Activated effector memory CD4-positive, alpha-beta T cell treated with Interleukin-2 at 50 U/mL for 16 hours (primary cell): ENCODE results near the gene TBXA2R.

Experiments
- DNase-seq: peaks from one replicate; pipeline ENCODE4 v3.0.0-alpha.2; 2020

Gene TBXA2R

GRCh38 chr19:3618811-3619630, 12.3 kb upstream of the TBXA2R start:
- no peak for DNase-seq

GRCh38 chr19:3618144-3618810, 11.6 kb upstream of the TBXA2R start:
- DNase-seq: peak; percentile 25

DNA sequence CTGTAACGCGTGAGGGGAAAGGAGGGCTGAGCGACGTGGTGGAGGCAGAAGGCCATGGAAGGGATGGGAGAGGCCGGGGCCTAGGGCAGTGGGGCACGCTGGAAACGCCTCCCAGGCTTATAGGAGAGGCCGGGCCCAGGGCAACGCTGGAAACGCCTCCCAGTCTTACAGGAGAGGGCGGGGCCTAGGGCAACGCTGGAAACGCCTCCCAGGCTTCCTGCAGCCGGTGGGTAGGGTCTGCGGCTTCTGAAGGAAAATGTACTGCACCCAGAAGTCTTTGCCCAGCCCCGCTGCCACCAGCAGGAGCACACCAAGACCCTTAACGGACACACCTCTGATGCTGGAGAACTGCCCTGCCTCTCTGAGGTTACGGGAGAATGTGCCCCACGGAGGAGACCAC, 10.8 kb upstream of the TBXA2R start:
- no peak for DNase-seq

DNA sequence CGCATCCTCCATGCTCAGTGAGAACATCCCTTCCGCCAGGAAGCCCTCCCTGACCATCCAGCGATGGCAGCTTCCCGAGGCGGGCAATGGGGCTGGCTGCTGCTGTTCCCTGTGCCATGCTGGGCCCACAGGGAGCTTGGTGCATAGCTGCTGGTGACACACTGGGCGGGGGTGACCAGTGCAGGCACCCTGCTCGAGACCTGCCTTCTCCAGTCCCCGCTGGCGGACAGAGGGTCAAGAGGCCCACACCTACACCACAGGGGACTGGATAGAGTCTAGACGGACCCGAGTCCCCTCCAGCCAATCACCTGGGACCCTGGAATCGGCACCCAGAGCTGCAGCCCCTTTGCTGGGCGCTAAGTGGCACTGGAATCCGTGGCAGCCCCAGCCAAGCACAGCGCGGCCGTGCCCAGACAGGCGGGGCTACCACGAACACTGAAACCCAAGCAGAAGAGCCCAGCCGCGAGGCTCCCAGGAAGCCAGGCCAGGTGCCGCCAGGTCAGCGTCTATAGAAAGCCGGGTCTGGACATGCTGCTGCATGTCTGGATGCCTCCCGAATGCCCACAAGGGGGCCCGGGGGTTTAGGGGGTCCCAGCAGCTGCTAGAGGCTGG, 9.0 kb upstream of the TBXA2R start:
- no peak for DNase-seq

- DNase-seq: no peak
Measured at GRCh38 chr19:3614858-3615505, 8.3 kb upstream of the TBXA2R start.

- DNase-seq: no peak
Measured at GRCh38 chr19:3613818-3614661, 7.4 kb upstream of the TBXA2R start.

DNA sequence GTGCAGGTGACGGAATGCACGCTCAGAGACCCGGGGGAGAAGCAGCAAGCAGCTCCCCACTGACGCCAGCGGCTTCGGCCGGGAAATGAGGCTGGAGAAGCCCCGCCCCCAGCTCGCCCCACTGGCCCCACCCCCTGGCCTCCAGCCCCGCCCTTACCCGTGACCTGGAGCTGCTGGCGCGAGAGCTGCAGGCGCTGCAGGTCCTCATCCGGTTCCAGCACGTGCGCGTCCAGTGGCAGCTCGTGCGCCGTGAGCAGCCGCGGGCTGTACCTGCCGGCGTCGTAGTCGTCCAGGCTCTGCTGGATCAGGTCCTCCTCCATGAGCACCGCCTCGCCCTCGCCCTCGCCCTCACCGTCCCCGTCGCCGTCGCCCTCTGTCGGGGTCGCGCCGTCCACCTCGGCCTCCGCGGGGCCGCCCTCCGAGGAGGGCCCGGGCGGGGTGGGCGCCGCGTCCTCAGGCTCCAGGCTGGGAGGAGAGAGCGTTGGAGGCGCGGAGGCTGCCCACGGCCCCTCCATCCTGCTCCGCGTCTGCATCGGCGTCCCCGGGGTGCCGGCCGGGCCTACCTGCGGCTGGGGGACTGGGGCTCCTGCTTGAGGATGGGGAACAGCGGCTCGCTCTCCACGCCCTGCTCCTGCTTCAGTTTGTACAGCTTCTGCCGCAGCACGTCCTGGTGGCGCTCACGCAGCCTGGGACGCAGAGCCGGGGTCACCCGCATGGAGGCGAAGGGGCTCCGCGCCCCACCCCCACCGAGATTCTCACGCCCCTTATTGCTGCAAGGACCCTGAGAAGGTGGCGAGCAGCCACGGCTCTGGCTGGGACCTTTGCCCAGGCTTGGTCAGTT, 6.4 kb upstream of the TBXA2R start:
- no peak for DNase-seq

DNA sequence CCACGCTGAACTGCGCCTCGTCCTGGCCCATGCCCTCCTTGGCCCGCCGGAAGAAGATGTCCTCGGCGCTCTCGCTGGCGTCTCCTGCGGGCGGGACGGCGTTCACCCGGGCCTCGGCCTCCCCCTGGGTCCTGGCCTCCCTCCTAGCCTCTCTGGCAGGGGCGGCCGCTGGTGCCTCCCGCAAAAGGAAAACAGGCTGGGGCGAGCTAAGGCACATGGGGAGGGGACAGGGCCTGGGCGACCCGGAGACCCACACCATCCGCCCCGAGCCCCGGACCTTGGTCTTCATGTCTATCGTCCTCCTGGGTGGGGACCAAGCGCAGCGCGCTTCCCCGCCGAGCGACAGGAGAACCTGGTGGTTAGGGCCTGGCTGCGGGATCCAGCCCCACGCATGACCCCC, 5.7 kb upstream of the TBXA2R start:
- DNase-seq: no peak

- no peak for DNase-seq
Measured at GRCh38 chr19:3611841-3612240, 5.2 kb upstream of the TBXA2R start.

- DNase-seq: no peak
Measured at GRCh38 chr19:3610745-3611717, 4.4 kb upstream of the TBXA2R start.

- no peak for DNase-seq
Measured at GRCh38 chr19:3609779-3610719, 3.4 kb upstream of the TBXA2R start.

- no peak for DNase-seq
Measured at GRCh38 chr19:3608750-3609322, 2.2 kb upstream of the TBXA2R start.

- no peak for DNase-seq
Measured at GRCh38 chr19:3608079-3608641, 1.5 kb upstream of the TBXA2R start.

DNA sequence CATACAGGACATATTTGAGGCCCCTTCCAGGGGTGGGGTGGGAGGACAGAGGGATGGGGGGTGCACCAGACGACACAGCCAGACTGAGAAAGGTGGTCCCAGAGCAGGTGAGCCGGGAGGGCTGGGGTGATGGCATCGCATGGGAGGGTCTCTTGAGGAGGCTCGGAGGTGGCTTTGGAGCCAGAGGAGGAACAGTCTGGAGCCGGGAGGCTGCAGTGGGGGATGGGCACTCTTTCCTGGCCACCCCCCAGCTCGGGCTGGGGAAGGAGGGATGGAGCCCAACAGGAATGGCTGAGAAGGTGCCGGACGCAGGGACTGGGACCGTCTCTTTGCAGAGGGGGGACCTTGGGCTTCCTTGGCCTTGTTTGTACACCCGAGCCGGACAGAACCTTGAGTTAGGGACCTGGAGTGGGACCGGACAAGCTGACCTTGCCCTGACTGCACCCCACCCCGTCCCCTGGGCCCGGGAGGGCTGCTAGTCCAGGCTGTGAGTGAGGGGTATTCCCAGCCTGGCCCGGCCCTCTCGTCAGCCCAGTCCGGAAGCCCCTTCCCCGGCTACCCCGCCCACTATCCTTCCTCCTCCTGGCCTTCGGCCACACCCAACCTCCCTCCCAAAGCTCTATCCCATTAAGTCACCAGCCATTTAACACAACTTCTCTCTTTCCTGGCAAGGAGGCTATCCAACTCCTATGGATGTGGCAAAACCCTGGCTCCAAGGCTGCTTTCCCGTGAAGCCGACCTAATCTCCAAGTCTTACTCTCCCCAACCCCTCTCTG, 816 bp upstream of the TBXA2R start:
- DNase-seq: no peak

GRCh38 chr19:3606174-3606689, 443 bp downstream of the TBXA2R start:
- peak; percentile 7 for DNase-seq

GRCh38 chr19:3605770-3606169, 905 bp downstream of the TBXA2R start:
- no peak for DNase-seq

- no peak for DNase-seq
Measured at GRCh38 chr19:3605361-3605760, 1.3 kb downstream of the TBXA2R start.
